HG03520 (cell line): ENCODE results near the gene CHRNE.
"Not testable (repeated sequence)": the region's sequence is repeated elsewhere in the genome, so short reads cannot be mapped to it uniquely, and the experiment has no call there.

Source experiments
- ATAC-seq: cut with Tn5 transposase; IDR thresholded peaks from one replicate; pipeline ENCODE4 v1.9.1; 2021; ENCODE audit warnings: mild to moderate bottlenecking, moderate library complexity; ENCODE audit not compliant: unreplicated experiment

CHRNE gene

DNA sequence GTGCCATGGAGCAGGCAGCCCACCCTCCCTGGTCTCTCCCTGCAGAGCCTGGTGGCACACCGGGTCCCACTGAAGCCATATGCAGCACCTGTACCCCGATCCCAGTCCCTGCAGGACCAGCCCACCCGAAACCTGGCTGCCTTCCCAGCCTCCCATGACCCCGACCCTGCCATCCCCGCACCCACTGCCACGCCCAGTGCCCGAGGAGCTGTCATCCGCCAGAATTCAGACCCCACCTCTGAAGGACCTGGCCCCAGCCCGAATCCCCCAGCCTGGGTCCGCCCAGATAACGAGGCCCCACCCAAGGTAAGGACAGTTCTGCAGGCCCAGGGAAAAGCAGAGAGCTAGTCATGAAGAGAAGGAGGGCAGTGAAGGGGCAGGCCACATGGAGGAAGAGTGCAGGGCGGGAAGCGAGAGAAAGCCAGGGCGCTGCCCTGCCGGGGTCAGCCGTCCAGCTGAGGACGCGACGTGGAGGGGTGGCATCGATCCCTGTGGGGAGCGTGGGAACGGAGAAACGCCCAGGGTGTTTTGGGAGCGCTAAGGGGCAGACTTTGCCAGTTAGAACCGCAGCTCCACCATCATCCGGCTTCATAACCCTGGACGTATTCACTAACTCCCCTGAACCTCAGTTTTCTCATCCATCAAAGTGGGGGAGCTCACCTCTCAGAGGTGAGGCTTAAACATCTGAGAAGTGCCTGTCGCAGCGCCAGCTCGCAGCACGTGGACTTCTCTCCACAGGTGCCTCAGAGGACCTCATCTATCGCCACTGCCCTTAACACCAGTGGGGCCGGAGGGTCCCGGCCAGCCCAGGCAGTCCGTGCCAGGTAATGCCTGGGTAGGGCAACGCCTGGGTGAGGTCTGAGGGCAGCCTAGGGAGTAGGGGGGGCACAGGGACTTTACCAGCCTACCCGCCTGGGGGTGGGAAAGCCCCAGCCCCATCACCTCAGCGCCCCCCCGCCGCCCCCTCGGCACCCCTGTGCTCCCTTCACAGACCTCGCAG lies 11.2 kb downstream of the CHRNE start:
- ATAC-seq, result no peak

DNA sequence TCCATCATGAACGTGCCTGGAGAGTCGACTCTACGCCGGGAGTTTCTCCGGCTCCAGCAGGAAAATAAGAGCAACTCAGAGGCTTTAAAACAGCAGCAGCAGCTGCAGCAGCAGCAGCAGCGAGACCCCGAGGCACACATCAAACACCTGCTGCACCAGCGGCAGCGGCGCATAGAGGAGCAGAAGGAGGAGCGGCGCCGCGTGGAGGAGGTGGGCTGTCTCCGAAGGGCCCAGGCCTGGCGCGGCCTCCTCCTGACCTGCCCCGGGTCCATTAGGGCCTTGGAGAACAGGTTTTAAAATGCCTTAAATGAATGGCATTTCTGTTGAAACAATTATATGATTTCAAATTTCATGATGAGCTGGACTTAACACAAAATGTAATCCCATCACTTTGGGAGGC lies 15.3 kb downstream of the CHRNE start:
- no peak for ATAC-seq

- no peak for ATAC-seq
These were observed 16.1 kb downstream of the CHRNE start for GRCh38 chr17:4886830-4887229.

GRCh38 chr17:4884489-4884888 lies 18.4 kb downstream of the CHRNE start:
- ATAC-seq, result no peak

DNA sequence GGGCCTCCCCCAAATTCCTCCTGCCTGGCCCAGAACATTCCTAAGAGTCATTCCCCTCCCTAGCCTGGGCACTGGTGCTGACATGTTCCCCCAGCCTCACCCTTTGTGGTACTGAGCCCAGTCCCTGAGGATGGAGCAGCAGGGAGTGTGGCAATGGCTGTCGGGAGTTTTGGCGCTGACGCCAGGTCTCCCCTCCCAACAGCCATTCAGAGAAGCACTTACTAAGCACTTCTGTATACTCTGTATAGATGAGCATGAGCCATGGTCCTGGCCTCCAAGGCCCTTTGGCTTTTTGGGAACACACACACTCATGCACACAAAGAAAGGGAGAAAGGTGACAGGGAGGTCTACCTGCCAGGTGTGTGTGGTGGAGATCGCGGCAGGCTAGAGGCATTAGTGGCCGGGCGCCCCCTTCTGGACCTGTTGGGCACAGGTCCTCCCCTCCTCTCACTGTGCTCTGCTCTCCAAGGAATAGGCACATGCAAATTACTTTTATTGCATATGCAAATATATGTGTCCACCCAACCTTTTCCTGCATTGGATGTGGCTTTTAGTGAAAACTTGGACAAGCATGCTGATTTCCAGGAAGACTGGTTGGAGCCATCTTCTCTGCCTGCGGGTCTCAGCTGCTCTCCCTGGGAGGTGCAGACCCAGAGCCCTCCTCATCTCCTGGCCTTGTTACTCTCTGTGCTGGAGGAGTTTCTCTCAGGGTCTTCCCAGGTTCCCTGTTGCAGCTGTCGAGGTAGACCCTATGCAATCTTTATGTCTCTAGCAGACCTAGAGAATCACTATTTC lies 20.9 kb downstream of the CHRNE start:
- ATAC-seq, result no peak

DNA sequence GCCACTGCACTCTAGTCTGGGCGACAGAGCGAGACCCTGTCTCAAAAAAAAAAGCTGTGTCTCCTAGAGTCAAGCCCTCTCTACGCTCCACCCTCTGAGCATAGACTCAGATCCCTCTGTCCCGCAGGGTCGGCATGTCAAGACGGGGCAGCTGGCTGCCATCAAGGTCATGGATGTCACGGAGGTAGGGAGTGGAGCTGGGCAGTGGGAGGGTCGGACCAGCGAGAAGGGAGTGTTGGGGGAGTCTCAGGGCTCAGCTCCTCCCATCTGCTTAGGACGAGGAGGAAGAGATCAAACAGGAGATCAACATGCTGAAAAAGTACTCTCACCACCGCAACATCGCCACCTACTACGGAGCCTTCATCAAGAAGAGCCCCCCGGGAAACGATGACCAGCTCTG lies 22.0 kb downstream of the CHRNE start:
- no peak for ATAC-seq

- ATAC-seq, result no peak
These were observed 23.3 kb downstream of the CHRNE start for GRCh38 chr17:4879601-4880000.

- ATAC-seq, result no peak
These were observed 25.8 kb downstream of the CHRNE start for GRCh38 chr17:4877089-4877488.

- ATAC-seq, result no peak
These were observed 30.1 kb downstream of the CHRNE start for GRCh38 chr17:4872786-4873185.

GRCh38 chr17:4870855-4871254 lies 32.0 kb downstream of the CHRNE start:
- no peak for ATAC-seq

- ATAC-seq, result not testable (repeated sequence)
These were observed 33.6 kb downstream of the CHRNE start for GRCh38 chr17:4869058-4869998.

DNA sequence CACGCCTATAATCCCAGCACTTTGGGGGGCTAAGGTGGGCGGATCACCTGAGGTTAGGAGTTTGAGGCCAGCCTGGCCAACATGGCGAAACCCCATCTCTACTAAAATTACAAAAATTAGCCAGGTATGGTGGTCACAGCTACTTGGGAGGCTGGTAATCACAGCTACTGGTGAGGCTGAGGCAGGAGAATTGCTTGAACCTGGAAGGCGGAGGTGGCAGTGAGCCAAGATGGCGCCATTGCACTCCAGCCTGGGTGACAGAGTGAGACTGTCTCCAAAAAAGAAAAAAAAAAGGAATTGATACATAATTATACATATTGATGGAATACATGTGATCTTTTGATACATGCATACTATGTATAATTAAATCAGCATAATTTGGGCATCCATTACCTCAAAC lies 35.4 kb downstream of the CHRNE start:
- ATAC-seq, result not testable (repeated sequence)

GRCh38 chr17:4863321-4863720 lies 39.6 kb downstream of the CHRNE start:
- no peak for ATAC-seq

DNA sequence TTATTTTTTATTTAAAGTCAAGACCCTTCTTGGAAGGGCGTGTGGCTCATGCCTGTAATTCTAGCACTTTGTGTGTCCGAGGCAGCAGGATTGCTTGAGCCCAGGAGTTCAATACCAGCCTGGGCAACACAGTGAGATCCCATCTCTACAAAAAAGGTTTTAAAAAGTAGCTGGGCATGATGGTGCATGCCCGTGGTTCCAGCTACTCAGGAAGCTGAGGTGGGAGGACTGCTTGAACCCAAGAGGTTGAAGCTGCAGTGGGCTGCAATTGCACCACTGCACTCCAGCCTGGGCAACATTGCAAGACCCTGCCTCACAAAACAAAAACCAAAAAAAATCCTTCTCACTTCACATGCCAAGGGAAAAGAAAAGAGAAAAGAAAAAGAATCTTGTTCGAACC lies 40.2 kb downstream of the CHRNE start:
- ATAC-seq, result no peak

DNA sequence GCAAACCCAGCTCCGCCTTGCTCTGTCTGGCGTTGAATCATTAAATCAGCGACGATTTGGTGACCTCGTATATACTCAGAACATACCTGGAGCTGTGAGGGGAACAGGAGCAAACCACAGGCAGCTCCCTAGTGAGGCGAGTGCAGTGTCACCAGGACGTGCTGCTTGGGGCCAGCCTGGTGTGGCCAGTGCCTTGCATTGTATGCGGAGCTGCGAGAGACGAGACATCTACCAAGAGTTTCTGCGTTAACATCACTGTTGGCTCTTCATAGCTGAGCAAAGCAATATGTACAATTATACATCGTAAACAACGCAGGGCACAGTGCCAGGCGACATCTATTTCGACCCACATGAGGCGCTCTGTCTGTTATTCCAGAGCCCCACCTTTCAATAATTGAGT lies 41.8 kb downstream of the CHRNE start:
- ATAC-seq, result no peak

DNA sequence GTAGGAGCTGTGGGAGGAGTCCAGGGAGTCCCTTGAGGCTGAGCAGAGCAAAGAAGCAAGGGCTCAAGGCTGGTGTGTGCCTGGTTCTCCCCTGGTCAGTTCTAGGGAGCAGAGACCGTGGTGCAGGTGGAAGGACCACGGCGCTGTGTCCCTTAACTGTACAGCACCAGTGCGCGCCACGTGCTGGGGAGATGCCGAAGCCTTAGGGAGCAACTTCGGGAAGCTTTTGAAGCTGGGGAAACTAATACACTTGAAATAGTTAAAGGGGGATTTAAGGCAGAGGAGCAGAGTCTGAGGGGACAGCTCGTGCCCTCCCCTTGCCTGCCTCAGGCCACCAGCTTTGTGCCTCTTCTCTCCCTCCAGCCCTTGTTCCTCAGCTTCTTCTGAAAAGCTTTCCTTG lies 42.2 kb downstream of the CHRNE start:
- no peak for ATAC-seq

DNA sequence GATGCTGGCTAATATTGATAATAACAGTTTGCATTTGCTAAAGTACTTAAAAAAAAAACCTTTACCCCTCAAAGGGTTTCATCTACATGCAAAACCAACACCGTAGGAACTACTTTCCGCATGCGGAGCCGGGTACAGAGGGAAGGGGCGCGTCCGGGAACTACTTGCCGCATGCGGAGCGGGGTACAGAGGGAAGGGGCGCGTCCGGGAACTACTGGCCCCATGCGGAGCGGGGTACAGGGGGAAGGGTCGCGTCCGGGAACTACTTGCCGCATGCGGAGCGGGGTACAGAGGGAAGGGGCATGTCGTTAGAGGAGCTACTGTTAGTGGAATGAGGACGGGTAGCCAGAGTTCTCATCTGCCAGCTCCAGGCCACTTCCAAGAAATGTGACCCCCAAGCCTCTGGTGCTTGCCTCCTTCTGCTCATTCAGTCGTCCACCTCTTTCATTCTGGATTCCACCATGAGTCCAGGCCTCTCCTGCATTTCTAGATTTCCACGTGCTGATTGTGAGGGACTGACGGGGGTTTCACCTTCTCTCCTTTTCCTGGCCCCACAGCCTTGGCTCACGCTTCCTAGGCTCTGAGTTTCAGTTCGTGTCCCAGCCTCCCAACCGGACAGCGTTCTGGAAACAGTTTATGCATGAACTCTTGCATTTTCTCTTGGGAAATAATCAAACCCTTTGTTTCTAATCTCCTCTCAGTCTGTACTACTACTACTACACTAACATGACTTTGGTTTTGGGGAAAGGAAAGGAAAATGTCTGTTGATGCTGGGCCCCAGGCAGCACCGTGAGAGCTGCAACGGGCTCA lies 42.9 kb downstream of the CHRNE start:
- no peak for ATAC-seq

GRCh38 chr17:4858882-4859260 lies 44.0 kb downstream of the CHRNE start:
- no peak for ATAC-seq

DNA sequence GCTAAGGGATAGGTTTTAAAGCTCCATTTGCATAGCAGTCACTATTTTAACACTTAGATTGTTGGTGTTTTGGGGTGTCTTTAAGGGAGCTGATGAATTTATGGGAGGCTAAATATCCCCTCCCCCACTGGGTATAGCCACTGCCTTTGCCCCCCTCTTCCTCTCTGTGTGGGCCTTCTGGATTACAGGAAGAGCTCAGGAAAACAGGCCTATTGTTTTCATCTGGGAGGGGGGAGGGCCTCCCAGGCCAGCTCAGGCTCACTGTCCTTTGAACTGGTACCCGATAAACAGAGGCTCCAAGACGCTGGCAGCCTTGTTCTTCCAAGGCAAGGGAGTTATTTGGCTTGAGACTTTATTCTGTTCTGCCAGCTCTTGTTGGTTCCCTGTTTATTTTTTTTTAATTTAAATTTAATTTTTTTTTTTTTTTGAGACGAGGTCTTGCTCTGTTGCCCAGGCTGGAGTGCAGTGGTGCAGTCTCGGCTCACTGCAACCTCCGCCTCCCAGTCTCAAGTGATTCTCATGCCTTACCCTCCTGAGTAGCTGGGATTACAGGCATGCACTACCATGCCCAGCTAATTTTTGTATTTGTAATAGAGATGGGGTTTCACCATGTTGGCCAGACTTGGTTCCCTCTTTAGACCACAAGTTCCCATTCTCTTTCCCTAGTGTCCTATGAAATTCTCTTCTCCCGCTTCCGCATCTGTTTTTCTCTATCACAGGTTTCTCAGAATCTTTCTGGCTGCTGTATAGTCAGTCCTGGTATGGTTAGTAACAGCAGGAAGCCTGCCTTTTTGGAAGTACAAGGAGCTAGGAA lies 44.6 kb downstream of the CHRNE start:
- no peak for ATAC-seq
